ENCODE measurements around the gene DMC1. TPM values are rescaled to one million over a fixed set of nuclear protein-coding genes. Genes with fewer than 3 reads are reported as not detected.

Gene DMC1
- total RNA-seq, 1 donor from 2014 or later = 11.7 TPM

GRCh38 chr22:38505541-38506117 is 64.4 kb downstream of the DMC1 start:
- Mint-ChIP-seq H3K4me1 (ENCODE audit: low read depth) (peaks cover 47% of the 10 kb centered on the region), H3K4me3 (peak overlapping the region; percentile 99), H3K36me3 (ENCODE audit: low read depth) (peaks cover 53% of the 10 kb centered on the region), H3K27me3 (ENCODE audit: insufficient read depth) (no peaks in the 10 kb centered on the region), H3K9me3 (peaks cover 7% of the 10 kb centered on the region), H3K27ac (peak overlapping the region; percentile 98)
- intact Hi-C loops (cut with micrococcal nuclease) = loop anchor here (1.0 to 5.0 kb wide), 13 partner anchors 15 to 324 kb away; partner anchors contain the start of genes CBY1, CSNK1E, DMC1 and DNAL4
- no peak for DNase-seq (ENCODE audit: low spot score)

- peaks cover 47% of the 10 kb centered on the region for H3K4me1 Mint-ChIP-seq (ENCODE audit: low read depth)
- intact Hi-C loops (cut with micrococcal nuclease) = loop anchor here (2.0 to 5.0 kb wide), 5 partner anchors 14 to 303 kb away; partner anchors contain the start of genes CSNK1E, MAFF and TOMM22
- no peaks in the 10 kb centered on the region for H3K27me3 Mint-ChIP-seq (ENCODE audit: insufficient read depth)
- peaks cover 7% of the 10 kb centered on the region for H3K9me3 Mint-ChIP-seq
- H3K4me3 Mint-ChIP-seq = peak overlapping the region; percentile 99
- H3K27ac Mint-ChIP-seq = peak overlapping the region; percentile 98
- peak; percentile 38 for DNase-seq (ENCODE audit: low spot score)
- H3K36me3 Mint-ChIP-seq (ENCODE audit: low read depth) = peaks cover 56% of the 10 kb centered on the region
Measured at GRCh38 chr22:38504731-38505540, 65.0 kb downstream of the DMC1 start.

GRCh38 chr22:38503021-38503420 is 67.0 kb downstream of the DMC1 start:
- Mint-ChIP-seq H3K9me3 (peaks cover 5% of the 10 kb centered on the region), H3K4me1 (ENCODE audit: low read depth) (peaks cover 63% of the 10 kb centered on the region), H3K4me3 (peak overlapping the region; percentile 99), H3K36me3 (ENCODE audit: low read depth) (peaks cover 66% of the 10 kb centered on the region), H3K27ac (peak overlapping the region; percentile 59), H3K27me3 (ENCODE audit: insufficient read depth) (no peaks in the 10 kb centered on the region)
- intact Hi-C loops (cut with micrococcal nuclease) = no loop called here
- no peak for DNase-seq (ENCODE audit: low spot score)

- no peak for DNase-seq (ENCODE audit: low spot score)
- H3K27ac Mint-ChIP-seq = no peak overlapping the region
- intact Hi-C loops (cut with micrococcal nuclease) = no loop called here
- H3K27me3 Mint-ChIP-seq (ENCODE audit: insufficient read depth) = no peaks in the 10 kb centered on the region
- peaks cover 71% of the 10 kb centered on the region for H3K36me3 Mint-ChIP-seq (ENCODE audit: low read depth)
- peaks cover 67% of the 10 kb centered on the region for H3K4me1 Mint-ChIP-seq (ENCODE audit: low read depth)
- peak overlapping the region; percentile 99 for H3K4me3 Mint-ChIP-seq
- H3K9me3 Mint-ChIP-seq = peaks cover 5% of the 10 kb centered on the region
Measured at GRCh38 chr22:38501797-38502672, 67.9 kb downstream of the DMC1 start.

- no peaks in the 10 kb centered on the region for H3K9me3 Mint-ChIP-seq
- H3K4me1 Mint-ChIP-seq (ENCODE audit: low read depth) = peaks cover 61% of the 10 kb centered on the region
- DNase-seq (ENCODE audit: low spot score) = no peak
- H3K4me3 Mint-ChIP-seq = no peak overlapping the region
- peak overlapping the region; percentile 55 for H3K27ac Mint-ChIP-seq
- no peaks in the 10 kb centered on the region for H3K27me3 Mint-ChIP-seq (ENCODE audit: insufficient read depth)
- intact Hi-C loops (cut with micrococcal nuclease) = no loop called here
- H3K36me3 Mint-ChIP-seq (ENCODE audit: low read depth) = peaks cover 73% of the 10 kb centered on the region
Measured at GRCh38 chr22:38497869-38498268, 72.1 kb downstream of the DMC1 start.

- peaks cover 72% of the 10 kb centered on the region for H3K36me3 Mint-ChIP-seq (ENCODE audit: low read depth)
- no peaks in the 10 kb centered on the region for H3K9me3 Mint-ChIP-seq
- peaks cover 50% of the 10 kb centered on the region for H3K4me1 Mint-ChIP-seq (ENCODE audit: low read depth)
- no peak for DNase-seq (ENCODE audit: low spot score)
- intact Hi-C loops (cut with micrococcal nuclease) = no loop called here
- H3K27ac Mint-ChIP-seq = peak overlapping the region; percentile 18
- no peak overlapping the region for H3K4me3 Mint-ChIP-seq
- no peaks in the 10 kb centered on the region for H3K27me3 Mint-ChIP-seq (ENCODE audit: insufficient read depth)
Measured at GRCh38 chr22:38494939-38495338, 75.0 kb downstream of the DMC1 start.

GRCh38 chr22:38494498-38494897 is 75.5 kb downstream of the DMC1 start:
- H3K9me3 Mint-ChIP-seq = no peaks in the 10 kb centered on the region
- peaks cover 75% of the 10 kb centered on the region for H3K36me3 Mint-ChIP-seq (ENCODE audit: low read depth)
- H3K4me1 Mint-ChIP-seq (ENCODE audit: low read depth) = peaks cover 53% of the 10 kb centered on the region
- H3K27ac Mint-ChIP-seq = peak overlapping the region; percentile 18
- no peak overlapping the region for H3K4me3 Mint-ChIP-seq
- H3K27me3 Mint-ChIP-seq (ENCODE audit: insufficient read depth) = no peaks in the 10 kb centered on the region
- no peak for DNase-seq (ENCODE audit: low spot score)
- intact Hi-C loops (cut with micrococcal nuclease) = no loop called here

GRCh38 chr22:38491707-38492348 is 78.2 kb downstream of the DMC1 start:
- Mint-ChIP-seq H3K27me3 (ENCODE audit: insufficient read depth) (no peaks in the 10 kb centered on the region), H3K27ac (no peak overlapping the region), H3K36me3 (ENCODE audit: low read depth) (peaks cover 73% of the 10 kb centered on the region), H3K9me3 (no peaks in the 10 kb centered on the region), H3K4me1 (ENCODE audit: low read depth) (peaks cover 52% of the 10 kb centered on the region), H3K4me3 (no peak overlapping the region)
- intact Hi-C loops (cut with micrococcal nuclease) = loop anchor here (2.0 kb wide), 1 partner anchor 13 kb away; no protein-coding TSS in a partner anchor
- DNase-seq (ENCODE audit: low spot score) = no peak

GRCh38 chr22:38490915-38491314 is 79.1 kb downstream of the DMC1 start:
- DNase-seq (ENCODE audit: low spot score) = no peak
- H3K27ac Mint-ChIP-seq = peak overlapping the region; percentile 81
- H3K9me3 Mint-ChIP-seq = no peaks in the 10 kb centered on the region
- H3K36me3 Mint-ChIP-seq (ENCODE audit: low read depth) = peaks cover 74% of the 10 kb centered on the region
- peaks cover 56% of the 10 kb centered on the region for H3K4me1 Mint-ChIP-seq (ENCODE audit: low read depth)
- no peaks in the 10 kb centered on the region for H3K27me3 Mint-ChIP-seq (ENCODE audit: insufficient read depth)
- intact Hi-C loops (cut with micrococcal nuclease) = loop anchor here (2.0 kb wide), 1 partner anchor 14 kb away; no protein-coding TSS in a partner anchor
- no peak overlapping the region for H3K4me3 Mint-ChIP-seq

GRCh38 chr22:38490475-38490874 is 79.5 kb downstream of the DMC1 start:
- DNase-seq (ENCODE audit: low spot score) = no peak
- no peaks in the 10 kb centered on the region for H3K27me3 Mint-ChIP-seq (ENCODE audit: insufficient read depth)
- peak overlapping the region; percentile 81 for H3K27ac Mint-ChIP-seq
- intact Hi-C loops (cut with micrococcal nuclease) = loop anchor here (2.0 kb wide), 1 partner anchor 14 kb away; no protein-coding TSS in a partner anchor
- H3K4me1 Mint-ChIP-seq (ENCODE audit: low read depth) = peaks cover 58% of the 10 kb centered on the region
- no peak overlapping the region for H3K4me3 Mint-ChIP-seq
- H3K9me3 Mint-ChIP-seq = no peaks in the 10 kb centered on the region
- H3K36me3 Mint-ChIP-seq (ENCODE audit: low read depth) = peaks cover 77% of the 10 kb centered on the region

- Mint-ChIP-seq H3K27ac (peak overlapping the region; percentile 25), H3K4me1 (ENCODE audit: low read depth) (peaks cover 54% of the 10 kb centered on the region), H3K9me3 (no peaks in the 10 kb centered on the region), H3K27me3 (ENCODE audit: insufficient read depth) (no peaks in the 10 kb centered on the region), H3K4me3 (no peak overlapping the region), H3K36me3 (ENCODE audit: low read depth) (peaks cover 77% of the 10 kb centered on the region)
- no peak for DNase-seq (ENCODE audit: low spot score)
- intact Hi-C loops (cut with micrococcal nuclease) = loop anchor here (2.0 kb wide), 1 partner anchor 15 kb away; no protein-coding TSS in a partner anchor
Measured at GRCh38 chr22:38489561-38490145, 80.3 kb downstream of the DMC1 start.

GRCh38 chr22:38489142-38489541 is 80.8 kb downstream of the DMC1 start:
- DNase-seq (ENCODE audit: low spot score) = no peak
- Mint-ChIP-seq H3K27ac (no peak overlapping the region), H3K4me1 (ENCODE audit: low read depth) (peaks cover 53% of the 10 kb centered on the region), H3K4me3 (no peak overlapping the region), H3K36me3 (ENCODE audit: low read depth) (peaks cover 78% of the 10 kb centered on the region), H3K9me3 (no peaks in the 10 kb centered on the region), H3K27me3 (ENCODE audit: insufficient read depth) (no peaks in the 10 kb centered on the region)
- intact Hi-C loops (cut with micrococcal nuclease) = no loop called here

Data from activated T-helper 1 cell treated with anti-CD3 and anti-CD28 coated beads, Interleukin-12 subunit alpha, Interleukin-12 subunit beta, Interleukin-2, Interleukin-4 antibody, amounts not matched to agents 30 ng/mL and 10 ng/mL and 1 ng/mL, durations not matched to agents 14 hours and 24 hours and 36 hours (primary cell).